ENCODE data around the gene SYTL2. TPM values are rescaled to one million over a fixed set of nuclear protein-coding genes. Genes with fewer than 3 reads are reported as not detected.

Gene SYTL2
- polyA plus RNA-seq, 1 donor from 2014 or later, result 2.3 TPM

DNA sequence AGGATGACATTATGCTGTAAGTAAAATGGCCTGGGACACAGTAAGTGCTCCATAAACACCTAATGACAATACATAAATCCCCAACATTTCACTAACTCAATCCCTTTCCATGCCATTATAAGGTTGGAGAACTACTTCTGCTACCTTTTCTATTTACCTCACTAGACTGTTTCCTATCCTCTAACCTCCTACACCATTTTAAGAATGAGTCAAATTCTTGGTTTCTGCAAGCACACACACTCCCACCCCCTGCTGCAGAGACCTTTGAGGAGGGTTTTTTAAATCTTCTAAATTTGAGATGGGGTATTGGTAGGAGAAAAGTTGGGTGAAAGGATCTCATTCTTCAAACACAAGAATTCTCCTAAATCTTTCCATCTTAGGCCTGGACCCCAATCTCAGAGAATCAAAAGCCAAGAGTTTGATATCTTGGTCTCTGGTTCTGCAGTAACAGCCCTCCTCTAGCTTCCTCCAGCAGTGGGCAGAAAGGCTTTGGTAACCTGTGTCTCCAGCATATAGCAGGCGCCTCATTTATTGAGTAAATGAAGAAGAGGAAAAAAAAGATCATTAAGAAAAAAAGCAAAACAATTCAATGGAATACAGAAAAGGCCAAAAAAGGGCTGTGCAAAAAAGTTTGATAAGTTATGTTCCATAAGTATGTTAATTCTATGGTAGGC is 42.3 kb downstream of the SYTL2 start:
- H3K9me3 ChIP-seq (ENCODE audit: low read length), result no peaks in the 10 kb centered on the region
- no peak overlapping the region for H3K27ac ChIP-seq (ENCODE audit: low read length)
- H3F3A ChIP-seq (ENCODE audit: insufficient read depth, low read length, poor library complexity, severe bottlenecking), result no peaks in the 10 kb centered on the region
- H3K9ac ChIP-seq (ENCODE audit: low read length), result no peak overlapping the region
- no peaks in the 10 kb centered on the region for H4K20me1 ChIP-seq (ENCODE audit: insufficient read depth)
- H3K4me3 ChIP-seq (ENCODE audit: low read length), result no peak overlapping the region
- no peak overlapping the region for H3K4me2 ChIP-seq (ENCODE audit: low read length)
- no peaks in the 10 kb centered on the region for H3K79me2 ChIP-seq (replicated peaks; ENCODE audit: insufficient read depth, low read length)
- no peaks in the 10 kb centered on the region for H3K27me3 ChIP-seq (ENCODE audit: insufficient read depth, low read depth, low read length)
- no peak overlapping the region for H2AFZ ChIP-seq (ENCODE audit: low read depth, low read length)
- H3K9me2 ChIP-seq (ENCODE audit: insufficient read depth, low read length), result no peaks in the 10 kb centered on the region
- TF ChIP-seq POLR2AphosphoS5 (IDR thresholded peaks at IDR 0.05), result no peak
- no peak for TF ChIP-seq MXI1 (conservative IDR thresholded peaks at IDR 0.05; ENCODE audit: poor library complexity, severe bottlenecking)
- no peak for TF ChIP-seq EP300 (conservative IDR thresholded peaks at IDR 0.05; ENCODE audit: poor library complexity, severe bottlenecking)
- TF ChIP-seq, protein P1, sequence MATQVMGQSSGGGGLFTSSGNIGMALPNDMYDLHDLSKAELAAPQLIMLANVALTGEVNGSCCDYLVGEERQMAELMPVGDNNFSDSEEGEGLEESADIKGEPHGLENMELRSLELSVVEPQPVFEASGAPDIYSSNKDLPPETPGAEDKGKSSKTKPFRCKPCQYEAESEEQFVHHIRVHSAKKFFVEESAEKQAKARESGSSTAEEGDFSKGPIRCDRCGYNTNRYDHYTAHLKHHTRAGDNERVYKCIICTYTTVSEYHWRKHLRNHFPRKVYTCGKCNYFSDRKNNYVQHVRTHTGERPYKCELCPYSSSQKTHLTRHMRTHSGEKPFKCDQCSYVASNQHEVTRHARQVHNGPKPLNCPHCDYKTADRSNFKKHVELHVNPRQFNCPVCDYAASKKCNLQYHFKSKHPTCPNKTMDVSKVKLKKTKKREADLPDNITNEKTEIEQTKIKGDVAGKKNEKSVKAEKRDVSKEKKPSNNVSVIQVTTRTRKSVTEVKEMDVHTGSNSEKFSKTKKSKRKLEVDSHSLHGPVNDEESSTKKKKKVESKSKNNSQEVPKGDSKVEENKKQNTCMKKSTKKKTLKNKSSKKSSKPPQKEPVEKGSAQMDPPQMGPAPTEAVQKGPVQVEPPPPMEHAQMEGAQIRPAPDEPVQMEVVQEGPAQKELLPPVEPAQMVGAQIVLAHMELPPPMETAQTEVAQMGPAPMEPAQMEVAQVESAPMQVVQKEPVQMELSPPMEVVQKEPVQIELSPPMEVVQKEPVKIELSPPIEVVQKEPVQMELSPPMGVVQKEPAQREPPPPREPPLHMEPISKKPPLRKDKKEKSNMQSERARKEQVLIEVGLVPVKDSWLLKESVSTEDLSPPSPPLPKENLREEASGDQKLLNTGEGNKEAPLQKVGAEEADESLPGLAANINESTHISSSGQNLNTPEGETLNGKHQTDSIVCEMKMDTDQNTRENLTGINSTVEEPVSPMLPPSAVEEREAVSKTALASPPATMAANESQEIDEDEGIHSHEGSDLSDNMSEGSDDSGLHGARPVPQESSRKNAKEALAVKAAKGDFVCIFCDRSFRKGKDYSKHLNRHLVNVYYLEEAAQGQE (IDR thresholded peaks at IDR 0.05; ENCODE audit: borderline replicate concordance), result no peak
- no peak for TF ChIP-seq TAF1 (IDR thresholded peaks at IDR 0.05; ENCODE audit: low read depth)
- TF ChIP-seq EZH2 (IDR thresholded peaks at IDR 0.05; ENCODE audit: borderline replicate concordance, insufficient read depth, low read length, poor library complexity, severe bottlenecking), result no peak
- TF ChIP-seq RAD21 (conservative IDR thresholded peaks at IDR 0.05), result no peak
- TF ChIP-seq, protein P2, sequence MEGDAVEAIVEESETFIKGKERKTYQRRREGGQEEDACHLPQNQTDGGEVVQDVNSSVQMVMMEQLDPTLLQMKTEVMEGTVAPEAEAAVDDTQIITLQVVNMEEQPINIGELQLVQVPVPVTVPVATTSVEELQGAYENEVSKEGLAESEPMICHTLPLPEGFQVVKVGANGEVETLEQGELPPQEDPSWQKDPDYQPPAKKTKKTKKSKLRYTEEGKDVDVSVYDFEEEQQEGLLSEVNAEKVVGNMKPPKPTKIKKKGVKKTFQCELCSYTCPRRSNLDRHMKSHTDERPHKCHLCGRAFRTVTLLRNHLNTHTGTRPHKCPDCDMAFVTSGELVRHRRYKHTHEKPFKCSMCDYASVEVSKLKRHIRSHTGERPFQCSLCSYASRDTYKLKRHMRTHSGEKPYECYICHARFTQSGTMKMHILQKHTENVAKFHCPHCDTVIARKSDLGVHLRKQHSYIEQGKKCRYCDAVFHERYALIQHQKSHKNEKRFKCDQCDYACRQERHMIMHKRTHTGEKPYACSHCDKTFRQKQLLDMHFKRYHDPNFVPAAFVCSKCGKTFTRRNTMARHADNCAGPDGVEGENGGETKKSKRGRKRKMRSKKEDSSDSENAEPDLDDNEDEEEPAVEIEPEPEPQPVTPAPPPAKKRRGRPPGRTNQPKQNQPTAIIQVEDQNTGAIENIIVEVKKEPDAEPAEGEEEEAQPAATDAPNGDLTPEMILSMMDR (IDR thresholded peaks at IDR 0.05; ENCODE audit: poor library complexity, severe bottlenecking), result no peak
- no peak for TF ChIP-seq SMC3 (conservative IDR thresholded peaks at IDR 0.05; ENCODE audit: poor library complexity)
- H3K36me3 ChIP-seq (ENCODE audit: insufficient read depth, low read length), result no peaks in the 10 kb centered on the region

DNA sequence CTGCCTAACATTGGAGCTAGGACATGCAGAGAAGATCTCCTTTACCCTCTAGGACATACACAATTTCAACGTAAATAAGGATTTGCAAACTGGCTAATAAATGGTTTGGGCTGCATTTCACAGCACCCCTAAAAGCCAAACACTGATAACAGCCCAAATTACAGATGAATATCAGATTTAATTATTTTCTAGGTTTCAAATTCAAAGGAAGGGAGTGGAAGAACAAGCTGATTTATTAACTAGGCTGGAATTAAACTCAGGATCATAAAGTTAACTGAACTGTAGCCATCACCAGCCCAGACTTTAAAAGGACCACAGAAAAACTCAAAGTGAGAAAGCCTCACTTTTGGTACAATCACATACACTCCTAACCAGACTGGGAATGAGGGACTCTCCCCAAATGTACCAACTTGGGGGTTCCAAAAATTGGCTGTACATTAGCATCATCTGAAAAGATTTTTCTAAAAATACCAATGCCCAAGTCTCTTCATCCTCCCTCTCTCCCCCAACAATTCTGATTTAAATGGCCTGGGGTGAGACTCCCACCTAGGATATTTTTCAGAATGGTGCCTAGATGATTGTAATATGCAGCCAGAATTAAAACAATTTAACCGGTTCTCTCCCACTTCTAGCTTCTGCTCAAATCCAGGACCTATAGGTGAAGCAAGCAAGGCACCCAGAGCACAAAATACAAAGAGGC is 43.5 kb downstream of the SYTL2 start:
- no peak overlapping the region for H3K4me2 ChIP-seq (ENCODE audit: low read length)

More for the DNA sequence above, 43.5 kb downstream of the SYTL2 start:
- Histone ChIP-seq H3F3A (ENCODE audit: insufficient read depth, low read length, poor library complexity, severe bottlenecking) (no peaks in the 10 kb centered on the region), H3K4me3 (ENCODE audit: low read length) (no peak overlapping the region), H3K79me2 (replicated peaks; ENCODE audit: insufficient read depth, low read length) (no peaks in the 10 kb centered on the region), H3K9me3 (ENCODE audit: low read length) (no peaks in the 10 kb centered on the region), H3K27ac (ENCODE audit: low read length) (no peak overlapping the region), H3K9me2 (ENCODE audit: insufficient read depth, low read length) (no peaks in the 10 kb centered on the region), H2AFZ (ENCODE audit: low read depth, low read length) (no peak overlapping the region), H4K20me1 (ENCODE audit: insufficient read depth) (no peaks in the 10 kb centered on the region), H3K27me3 (ENCODE audit: insufficient read depth, low read depth, low read length) (no peaks in the 10 kb centered on the region), H3K9ac (ENCODE audit: low read length) (no peak overlapping the region), H3K36me3 (ENCODE audit: insufficient read depth, low read length) (no peaks in the 10 kb centered on the region)
- no peak for TF ChIP-seq TAF1 (IDR thresholded peaks at IDR 0.05; ENCODE audit: low read depth)
- TF ChIP-seq SMC3 (conservative IDR thresholded peaks at IDR 0.05; ENCODE audit: poor library complexity), result no peak
- TF ChIP-seq, protein P2 (IDR thresholded peaks at IDR 0.05; ENCODE audit: poor library complexity, severe bottlenecking), result no peak
- TF ChIP-seq MXI1 (conservative IDR thresholded peaks at IDR 0.05; ENCODE audit: poor library complexity, severe bottlenecking), result no peak
- no peak for TF ChIP-seq EP300 (conservative IDR thresholded peaks at IDR 0.05; ENCODE audit: poor library complexity, severe bottlenecking)
- TF ChIP-seq, protein P1 (IDR thresholded peaks at IDR 0.05; ENCODE audit: borderline replicate concordance), result no peak
- no peak for TF ChIP-seq RAD21 (conservative IDR thresholded peaks at IDR 0.05)
- TF ChIP-seq POLR2AphosphoS5 (IDR thresholded peaks at IDR 0.05), result no peak
- TF ChIP-seq EZH2 (IDR thresholded peaks at IDR 0.05; ENCODE audit: borderline replicate concordance, insufficient read depth, low read length, poor library complexity, severe bottlenecking), result no peak

Measured in neural cell (in vitro differentiated cells).